ENCODE data around the gene SLC15A1.

The SLC15A1 gene

DNA sequence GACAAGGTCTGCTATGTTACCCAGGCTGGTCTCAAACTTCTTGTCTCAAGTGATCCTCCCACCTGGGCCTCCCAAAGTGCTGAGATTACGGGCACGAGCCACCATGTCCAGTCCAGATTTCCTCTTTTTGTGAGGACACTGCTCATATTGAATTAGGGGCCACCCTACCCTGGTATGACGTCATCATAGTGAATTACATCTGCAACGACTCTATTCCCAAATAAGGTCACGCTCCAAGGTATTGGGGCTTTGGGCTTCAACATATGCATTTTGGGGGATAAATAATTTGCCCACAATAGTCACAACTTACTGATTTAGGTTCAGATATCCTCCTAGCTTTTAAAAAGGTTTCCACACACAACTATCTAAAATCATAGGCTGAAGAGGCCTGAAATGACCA lies 9.5 kb downstream of the SLC15A1 start:
- Mint-ChIP-seq H3K36me3 (no peaks in the 10 kb centered on the region), H3K9me3 (peaks cover 4% of the 10 kb centered on the region), H3K27ac (no peak overlapping the region), H3K4me3 (no peak overlapping the region), H3K4me1 (no peaks in the 10 kb centered on the region)
- ATAC-seq (no peak), DNase-seq (ENCODE audit: low spot score in 2 of 2) (no peak)

DNA sequence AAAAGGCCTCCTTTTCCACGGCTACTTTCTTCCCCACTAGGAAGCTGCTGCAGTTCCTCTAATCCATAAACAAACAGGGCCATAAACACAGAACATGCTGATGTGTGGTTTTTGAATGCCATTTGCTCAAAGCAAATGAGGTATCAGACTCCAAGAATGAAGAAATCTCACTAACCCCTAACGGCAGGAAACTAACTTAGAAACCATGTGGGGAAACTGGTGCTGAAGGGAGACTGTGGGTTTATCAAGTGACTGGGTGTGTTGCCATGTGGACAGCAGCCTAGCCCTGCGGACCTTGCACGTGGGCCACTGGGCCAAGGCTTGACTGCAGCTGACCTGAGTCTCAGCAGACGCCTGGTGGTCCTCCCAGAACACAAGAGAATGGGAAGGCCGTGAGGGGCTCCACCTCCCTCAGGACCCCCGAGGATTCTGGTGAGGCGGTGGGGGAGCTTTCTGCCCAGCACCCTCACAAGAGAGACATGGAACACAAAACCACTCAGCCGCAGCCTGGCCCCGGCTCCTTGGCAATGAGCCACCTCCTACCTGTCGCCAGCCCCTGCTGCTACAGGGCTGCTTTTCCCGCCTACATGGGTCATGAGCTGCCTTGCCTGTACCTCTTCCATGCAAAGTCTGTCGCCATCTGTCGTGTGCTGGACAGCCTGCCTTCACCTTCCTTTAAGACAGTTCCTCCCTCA lies 10.6 kb downstream of the SLC15A1 start:
- ATAC-seq (no peak), DNase-seq (ENCODE audit: low spot score in 2 of 2) (no peak)
- Mint-ChIP-seq H3K36me3 (no peaks in the 10 kb centered on the region), H3K4me3 (no peak overlapping the region), H3K4me1 (no peaks in the 10 kb centered on the region), H3K9me3 (peaks cover 8% of the 10 kb centered on the region), H3K27ac (no peak overlapping the region)

DNA sequence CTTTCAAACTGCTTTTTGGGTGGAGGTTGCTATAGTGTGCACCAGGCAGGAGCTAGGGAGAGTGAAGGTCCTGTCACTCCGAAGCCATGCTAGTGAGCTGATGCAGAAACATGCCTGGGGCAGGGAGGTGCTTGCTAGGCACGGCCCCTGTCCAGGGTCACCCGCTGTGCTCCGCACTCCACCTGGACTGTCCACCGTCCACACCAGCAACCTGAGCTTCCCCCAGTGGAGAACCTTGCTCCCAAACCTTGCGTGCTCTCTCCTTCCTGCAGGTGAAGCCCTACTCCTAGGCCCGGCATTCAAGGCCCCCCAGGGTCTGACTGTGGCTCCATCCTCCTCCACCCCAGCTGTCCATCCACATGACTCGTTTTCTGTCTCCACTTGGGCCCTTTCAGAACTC lies 12.3 kb downstream of the SLC15A1 start:
- DNase-seq (ENCODE audit: low spot score in 2 of 2) (no peak), ATAC-seq (no peak)
- H3K4me1 Mint-ChIP-seq, result no peaks in the 10 kb centered on the region
- H3K4me3 Mint-ChIP-seq, result no peak overlapping the region
- H3K9me3 Mint-ChIP-seq, result peaks cover 8% of the 10 kb centered on the region
- no peak overlapping the region for H3K27ac Mint-ChIP-seq
- no peaks in the 10 kb centered on the region for H3K36me3 Mint-ChIP-seq

- Mint-ChIP-seq H3K4me3 (no peak overlapping the region), H3K4me1 (no peaks in the 10 kb centered on the region), H3K36me3 (no peaks in the 10 kb centered on the region), H3K27ac (no peak overlapping the region), H3K9me3 (peaks cover 8% of the 10 kb centered on the region)
- no peak for ATAC-seq
- no peak for DNase-seq (ENCODE audit: low spot score in 2 of 2)
Measured at GRCh38 chr13:98738993-98739392, 13.5 kb downstream of the SLC15A1 start.

DNA sequence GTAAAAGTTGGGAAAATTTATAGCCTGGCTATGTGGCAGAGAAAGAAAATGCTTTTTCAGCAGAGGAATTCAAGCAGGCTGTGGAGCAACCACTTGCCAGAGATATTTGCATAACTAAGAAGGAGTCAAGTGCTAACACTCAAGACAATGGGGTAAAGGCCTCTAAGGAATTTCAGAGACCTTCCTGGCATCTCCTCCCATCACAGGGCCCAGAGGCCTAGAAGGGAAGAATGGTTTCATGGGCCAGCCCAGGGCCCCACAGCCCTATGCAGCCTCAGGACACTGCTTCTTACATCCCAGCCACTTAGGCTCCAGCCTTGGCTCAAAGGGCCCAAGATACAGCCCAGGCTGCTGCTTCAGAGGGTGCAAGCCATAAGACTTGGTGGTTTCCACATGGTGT lies 14.3 kb downstream of the SLC15A1 start:
- peaks cover 8% of the 10 kb centered on the region for H3K9me3 Mint-ChIP-seq
- no peaks in the 10 kb centered on the region for H3K4me1 Mint-ChIP-seq
- DNase-seq (ENCODE audit: low spot score in 2 of 2) (no peak), ATAC-seq (no peak)
- H3K4me3 Mint-ChIP-seq, result no peak overlapping the region
- H3K27ac Mint-ChIP-seq, result no peak overlapping the region
- H3K36me3 Mint-ChIP-seq, result no peaks in the 10 kb centered on the region

DNA sequence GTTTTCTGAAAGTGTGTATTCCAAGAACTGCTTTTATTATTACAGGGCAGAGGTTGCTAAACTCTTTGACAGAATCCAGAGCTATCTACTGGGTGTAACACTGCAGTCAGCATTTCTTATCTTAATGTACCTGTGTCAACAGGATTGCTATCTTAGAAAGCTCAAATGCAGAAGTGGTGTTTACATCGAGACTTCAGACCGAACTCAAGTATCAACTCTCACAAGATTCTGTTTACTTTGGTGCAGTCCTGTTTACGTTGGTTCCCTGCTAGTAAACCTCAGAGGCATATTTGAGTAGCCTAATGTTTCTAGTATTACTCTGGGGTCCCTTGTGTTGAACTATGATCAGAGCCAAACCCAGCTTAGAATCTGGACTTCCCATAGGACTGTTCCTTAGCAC lies 20.5 kb downstream of the SLC15A1 start:
- ATAC-seq, result peak; percentile 45
- Mint-ChIP-seq H3K4me3 (no peak overlapping the region), H3K4me1 (peaks cover 5% of the 10 kb centered on the region), H3K27ac (no peak overlapping the region), H3K36me3 (no peaks in the 10 kb centered on the region), H3K9me3 (no peaks in the 10 kb centered on the region)
- no peak for DNase-seq (ENCODE audit: low spot score in 2 of 2)

DNA sequence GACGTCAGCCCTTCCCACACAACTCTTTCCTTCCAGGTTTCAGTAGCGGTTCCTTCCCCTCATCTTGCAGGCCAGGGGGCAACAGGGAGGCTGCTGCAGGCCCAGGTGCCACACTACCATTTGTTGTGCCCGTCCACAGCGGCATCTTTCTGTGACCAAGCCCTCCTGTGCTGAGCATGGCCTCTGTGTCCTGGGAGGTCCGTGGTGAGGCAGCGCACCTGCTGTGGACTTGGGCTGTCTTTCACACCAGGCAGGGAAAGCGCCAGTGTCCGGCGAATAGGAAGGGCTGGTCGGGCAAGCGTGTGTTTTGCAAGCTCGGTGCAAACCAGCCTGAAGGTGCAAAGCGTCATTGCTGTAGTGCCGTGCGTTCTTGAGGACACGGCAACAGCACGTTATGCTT lies 21.4 kb downstream of the SLC15A1 start:
- Mint-ChIP-seq H3K9me3 (no peaks in the 10 kb centered on the region), H3K27ac (no peak overlapping the region), H3K36me3 (no peaks in the 10 kb centered on the region), H3K4me1 (peaks cover 5% of the 10 kb centered on the region), H3K4me3 (no peak overlapping the region)
- DNase-seq (ENCODE audit: low spot score in 2 of 2) (no peak), ATAC-seq (no peak)

- Mint-ChIP-seq H3K4me3 (no peak overlapping the region), H3K27ac (no peak overlapping the region), H3K9me3 (no peaks in the 10 kb centered on the region), H3K36me3 (no peaks in the 10 kb centered on the region), H3K4me1 (peaks cover 5% of the 10 kb centered on the region)
- DNase-seq (ENCODE audit: low spot score in 2 of 2) (no peak), ATAC-seq (peak; percentile 47)
Measured at GRCh38 chr13:98730441-98730840, 22.0 kb downstream of the SLC15A1 start.

DNA sequence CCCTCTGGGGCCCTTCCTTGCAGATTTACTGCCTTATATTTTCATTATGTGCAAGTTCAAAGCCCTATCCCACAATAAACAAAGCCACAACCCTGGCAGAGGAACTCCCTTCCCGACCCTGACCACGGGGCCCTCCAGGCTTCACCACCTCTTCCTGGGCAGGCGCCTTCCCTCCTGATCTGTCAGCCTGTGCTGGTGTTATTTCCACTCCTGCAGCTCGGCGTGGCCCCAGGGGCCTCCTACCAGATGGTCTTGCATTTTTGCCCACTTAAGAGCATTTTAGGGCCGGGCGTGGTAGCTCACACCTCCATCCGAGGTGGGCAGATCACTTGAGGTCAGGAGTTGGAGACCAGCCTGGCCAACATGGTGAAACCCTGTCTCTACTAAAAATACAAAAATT lies 22.8 kb downstream of the SLC15A1 start:
- no peak for ATAC-seq
- H3K4me1 Mint-ChIP-seq, result peaks cover 5% of the 10 kb centered on the region
- no peak for DNase-seq (ENCODE audit: low spot score in 2 of 2)
- no peaks in the 10 kb centered on the region for H3K9me3 Mint-ChIP-seq
- H3K4me3 Mint-ChIP-seq, result no peak overlapping the region
- H3K27ac Mint-ChIP-seq, result no peak overlapping the region
- H3K36me3 Mint-ChIP-seq, result no peaks in the 10 kb centered on the region

- H3K4me1 Mint-ChIP-seq, result no peaks in the 10 kb centered on the region
- no peaks in the 10 kb centered on the region for H3K9me3 Mint-ChIP-seq
- no peak overlapping the region for H3K27ac Mint-ChIP-seq
- ATAC-seq (no peak), DNase-seq (ENCODE audit: low spot score in 2 of 2) (no peak)
- H3K4me3 Mint-ChIP-seq, result no peak overlapping the region
- no peaks in the 10 kb centered on the region for H3K36me3 Mint-ChIP-seq
Measured at GRCh38 chr13:98722958-98723357, 29.5 kb downstream of the SLC15A1 start.

DNA sequence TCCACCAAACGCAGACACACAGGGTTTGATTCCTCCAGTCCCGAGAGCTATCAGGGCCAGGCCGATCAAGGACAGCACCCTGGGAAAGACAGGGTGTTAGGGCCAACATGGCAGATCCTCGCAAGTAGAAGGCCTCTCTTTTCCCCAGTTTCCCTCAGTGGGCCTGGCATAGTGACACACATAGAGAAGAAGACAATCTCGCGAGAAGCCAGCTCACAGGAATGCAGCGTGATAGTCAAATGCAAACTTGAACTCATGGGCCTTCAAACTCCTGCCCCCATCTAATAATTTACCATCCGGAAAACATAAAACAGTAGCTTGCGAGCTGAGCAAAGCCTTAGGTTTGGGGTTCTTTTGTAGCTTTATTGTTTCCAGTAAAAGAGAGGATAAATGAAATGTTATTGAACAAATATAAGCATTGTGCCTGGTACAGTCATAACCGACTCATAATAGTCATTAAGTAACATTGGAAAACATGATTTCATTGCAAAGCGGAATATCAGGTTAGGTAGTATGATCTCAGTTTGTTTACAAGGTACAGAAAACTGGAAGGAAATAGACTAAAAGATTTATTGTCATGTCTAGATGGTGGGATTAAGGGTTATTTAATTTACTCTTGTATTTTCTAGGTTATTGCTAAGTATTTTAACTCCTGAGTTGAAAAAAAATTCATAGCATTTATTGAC lies 30.5 kb downstream of the SLC15A1 start:
- Mint-ChIP-seq H3K4me3 (no peak overlapping the region), H3K36me3 (no peaks in the 10 kb centered on the region), H3K9me3 (no peaks in the 10 kb centered on the region), H3K4me1 (no peaks in the 10 kb centered on the region), H3K27ac (no peak overlapping the region)
- DNase-seq (ENCODE audit: low spot score in 2 of 2), result no peak
- ATAC-seq, result no peak

GRCh38 chr13:98719527-98720250 lies 32.8 kb downstream of the SLC15A1 start:
- ATAC-seq (no peak), DNase-seq (ENCODE audit: low spot score in 2 of 2) (no peak)
- H3K4me1 Mint-ChIP-seq, result no peaks in the 10 kb centered on the region
- H3K36me3 Mint-ChIP-seq, result no peaks in the 10 kb centered on the region
- H3K9me3 Mint-ChIP-seq, result no peaks in the 10 kb centered on the region
- H3K27ac Mint-ChIP-seq, result no peak overlapping the region
- H3K4me3 Mint-ChIP-seq, result no peak overlapping the region

DNA sequence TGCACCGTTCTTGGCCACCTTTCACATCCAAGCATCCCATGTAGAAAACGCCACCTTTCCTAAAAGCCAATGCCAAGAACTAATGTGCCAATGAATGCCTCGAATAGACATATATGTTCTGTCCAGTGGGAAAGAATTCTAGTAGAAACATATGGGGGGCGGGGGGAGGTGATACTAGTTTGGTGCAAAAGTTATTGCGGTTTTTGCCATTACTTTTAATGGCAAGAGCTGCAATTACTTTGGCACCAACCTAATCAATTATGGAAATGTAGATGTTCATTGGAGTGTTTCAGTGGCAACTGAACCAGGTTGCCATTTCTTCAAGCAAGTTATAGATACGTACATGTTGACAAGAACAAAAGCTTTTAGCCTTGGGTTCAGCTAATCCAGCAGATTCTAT lies 34.6 kb downstream of the SLC15A1 start:
- H3K27ac Mint-ChIP-seq, result no peak overlapping the region
- ATAC-seq, result no peak
- no peaks in the 10 kb centered on the region for H3K36me3 Mint-ChIP-seq
- no peak overlapping the region for H3K4me3 Mint-ChIP-seq
- H3K4me1 Mint-ChIP-seq, result no peaks in the 10 kb centered on the region
- no peaks in the 10 kb centered on the region for H3K9me3 Mint-ChIP-seq
- DNase-seq (ENCODE audit: low spot score in 2 of 2), result no peak

- H3K27ac Mint-ChIP-seq, result no peak overlapping the region
- no peaks in the 10 kb centered on the region for H3K36me3 Mint-ChIP-seq
- H3K4me1 Mint-ChIP-seq, result no peaks in the 10 kb centered on the region
- H3K9me3 Mint-ChIP-seq, result no peaks in the 10 kb centered on the region
- ATAC-seq, result no peak
- H3K4me3 Mint-ChIP-seq, result no peak overlapping the region
- DNase-seq (ENCODE audit: low spot score in 2 of 2), result no peak
Measured at GRCh38 chr13:98717256-98717655, 35.2 kb downstream of the SLC15A1 start.

- peaks cover 2% of the 10 kb centered on the region for H3K9me3 Mint-ChIP-seq
- H3K4me3 Mint-ChIP-seq, result no peak overlapping the region
- DNase-seq (ENCODE audit: low spot score in 2 of 2) (no peak), ATAC-seq (no peak)
- H3K36me3 Mint-ChIP-seq, result no peaks in the 10 kb centered on the region
- H3K27ac Mint-ChIP-seq, result no peak overlapping the region
- H3K4me1 Mint-ChIP-seq, result no peaks in the 10 kb centered on the region
Measured at GRCh38 chr13:98710521-98710920, 42.0 kb downstream of the SLC15A1 start.

All from stimulated activated effector memory CD8-positive, alpha-beta T cell treated with anti-CD3 and anti-CD28 coated beads, Interleukin-12 subunit alpha, Interleukin-12 subunit beta, amount 100 ng/mL, for 72 hours (primary cell).